Measurements from ENCODE around the gene ZNF608. TPM values are rescaled to one million over a fixed set of nuclear protein-coding genes. Genes with fewer than 3 reads are reported as not detected.
A peak's percentile ranks its signal among the peaks of the same experiment; 100 is the strongest.

Gene ZNF608
- total RNA-seq, 1 donor from 2014 or later = 50.2 TPM

GRCh38 chr5:124752854-124753720, 6.6 kb upstream of the ZNF608 start:
- no peak for DNase-seq (ENCODE audit: low read depth)
- no peaks in the 10 kb centered on the region for H3K36me3 ChIP-seq (ENCODE audit: control insufficient read depth, insufficient read depth, low read length)
- H3K27me3 ChIP-seq (ENCODE audit: control insufficient read depth, insufficient read depth, low read length) = no peaks in the 10 kb centered on the region
- no peak overlapping the region for H3K4me3 ChIP-seq (ENCODE audit: low read depth, low read length)
- no peak for TF ChIP-seq CTCF (IDR thresholded peaks at IDR 0.05; ENCODE audit: insufficient read depth, low read length, poor library complexity, severe bottlenecking)

- TF ChIP-seq CTCF (IDR thresholded peaks at IDR 0.05; ENCODE audit: insufficient read depth, low read length, poor library complexity, severe bottlenecking) = no peak
- no peaks in the 10 kb centered on the region for H3K27me3 ChIP-seq (ENCODE audit: control insufficient read depth, insufficient read depth, low read length)
- no peak for DNase-seq (ENCODE audit: low read depth)
- no peak overlapping the region for H3K4me3 ChIP-seq (ENCODE audit: low read depth, low read length)
- no peaks in the 10 kb centered on the region for H3K36me3 ChIP-seq (ENCODE audit: control insufficient read depth, insufficient read depth, low read length)
These were observed 4.6 kb upstream of the ZNF608 start for GRCh38 chr5:124751031-124751430.

DNA sequence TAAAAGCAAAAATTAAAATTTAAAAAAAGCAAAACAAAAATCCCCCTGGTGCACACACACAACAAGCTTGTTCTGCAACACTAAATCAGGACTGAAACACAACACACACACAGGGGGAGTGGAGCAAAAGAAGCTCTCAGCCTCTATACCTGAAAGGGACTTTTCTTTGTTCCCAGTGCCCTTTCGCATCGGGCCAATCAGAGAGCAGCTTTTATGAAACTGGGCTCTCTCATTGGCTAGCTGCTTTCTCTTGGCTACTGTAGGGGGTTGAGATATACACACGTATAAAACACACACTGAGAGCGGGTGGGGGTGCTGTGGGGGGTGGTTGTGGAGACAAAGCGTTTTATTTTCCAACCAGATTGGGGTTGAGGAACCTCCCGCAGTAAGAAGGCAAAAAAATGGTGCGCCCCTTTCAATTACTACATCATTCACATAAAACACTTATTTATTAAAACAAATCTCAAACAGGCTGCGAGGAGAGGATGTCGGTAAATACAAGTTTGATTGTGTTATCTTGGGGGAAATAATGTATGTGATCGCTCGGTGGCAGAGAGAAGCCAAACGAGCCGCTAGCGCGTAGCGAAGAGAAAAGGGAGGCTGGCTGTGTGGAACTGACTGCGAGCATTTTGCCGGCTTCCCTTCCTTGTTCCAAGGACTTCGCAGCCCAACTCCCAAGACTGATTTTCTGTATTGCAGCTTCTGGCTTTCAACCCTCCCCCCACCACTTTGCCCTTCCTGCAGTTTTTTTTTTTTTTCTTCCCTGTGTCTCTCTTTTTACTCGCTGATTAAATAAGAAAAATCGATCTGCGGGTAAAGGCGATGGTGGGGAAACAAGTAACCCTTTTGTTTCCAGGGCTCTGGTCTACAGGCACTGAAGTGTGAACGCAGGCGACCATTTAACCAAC, 2.5 kb upstream of the ZNF608 start:
- TF ChIP-seq CTCF (IDR thresholded peaks at IDR 0.05; ENCODE audit: insufficient read depth, low read length, poor library complexity, severe bottlenecking) = no peak
- peak; percentile 89 for DNase-seq (ENCODE audit: low read depth)
- Histone ChIP-seq H3K27me3 (ENCODE audit: control insufficient read depth, insufficient read depth, low read length) (no peaks in the 10 kb centered on the region), H3K4me3 (ENCODE audit: low read depth, low read length) (peak overlapping the region; percentile 80), H3K36me3 (ENCODE audit: control insufficient read depth, insufficient read depth, low read length) (no peaks in the 10 kb centered on the region)

GRCh38 chr5:124747791-124748686, 1.6 kb upstream of the ZNF608 start:
- Histone ChIP-seq H3K36me3 (ENCODE audit: control insufficient read depth, insufficient read depth, low read length) (no peaks in the 10 kb centered on the region), H3K27me3 (ENCODE audit: control insufficient read depth, insufficient read depth, low read length) (no peaks in the 10 kb centered on the region), H3K4me3 (ENCODE audit: low read depth, low read length) (peak overlapping the region; percentile 80)
- no peak for TF ChIP-seq CTCF (IDR thresholded peaks at IDR 0.05; ENCODE audit: insufficient read depth, low read length, poor library complexity, severe bottlenecking)
- DNase-seq (ENCODE audit: low read depth) = no peak

GRCh38 chr5:124746916-124747790, 714 bp upstream of the ZNF608 start:
- H3K4me3 ChIP-seq (ENCODE audit: low read depth, low read length) = peak overlapping the region; percentile 80
- peak; percentile 90 for DNase-seq (ENCODE audit: low read depth)
- TF ChIP-seq CTCF (IDR thresholded peaks at IDR 0.05; ENCODE audit: insufficient read depth, low read length, poor library complexity, severe bottlenecking) = no peak

More at GRCh38 chr5:124746916-124747790, 714 bp upstream of the ZNF608 start:
- no peaks in the 10 kb centered on the region for H3K27me3 ChIP-seq (ENCODE audit: control insufficient read depth, insufficient read depth, low read length)
- no peaks in the 10 kb centered on the region for H3K36me3 ChIP-seq (ENCODE audit: control insufficient read depth, insufficient read depth, low read length)
